ENCODE data around the gene RBM43.
"Not testable (repeated sequence)": the region's sequence is repeated elsewhere in the genome, so short reads cannot be mapped to it uniquely, and the experiment has no call there.

The RBM43 gene

GRCh38 chr2:151267537-151267936, 5.9 kb upstream of the RBM43 start:
- DNase-seq: no peak

- DNase-seq: no peak
Observed at GRCh38 chr2:151265991-151266390, 4.3 kb upstream of the RBM43 start.

GRCh38 chr2:151264157-151264825, 2.6 kb upstream of the RBM43 start:
- DNase-seq: no peak

DNA sequence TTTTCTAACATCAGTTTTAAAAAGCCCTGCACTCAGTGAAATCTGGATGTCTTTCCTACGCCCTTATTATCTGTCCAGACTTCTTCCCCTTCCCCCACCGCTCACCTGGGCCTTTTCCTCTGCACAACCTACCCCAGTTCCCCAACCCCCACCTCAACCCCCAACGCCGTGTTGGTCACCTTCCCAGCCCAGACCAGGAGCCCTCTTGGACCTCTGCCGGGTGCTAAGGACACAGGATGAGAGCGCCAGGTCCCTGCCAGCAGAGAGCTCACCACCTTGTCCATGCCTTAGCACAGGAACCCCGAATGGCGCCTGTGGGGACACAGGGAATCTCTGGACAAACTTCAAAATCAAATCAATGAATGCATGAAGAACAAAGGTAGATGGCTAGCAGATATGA, 966 bp upstream of the RBM43 start:
- DNase-seq: no peak

DNA sequence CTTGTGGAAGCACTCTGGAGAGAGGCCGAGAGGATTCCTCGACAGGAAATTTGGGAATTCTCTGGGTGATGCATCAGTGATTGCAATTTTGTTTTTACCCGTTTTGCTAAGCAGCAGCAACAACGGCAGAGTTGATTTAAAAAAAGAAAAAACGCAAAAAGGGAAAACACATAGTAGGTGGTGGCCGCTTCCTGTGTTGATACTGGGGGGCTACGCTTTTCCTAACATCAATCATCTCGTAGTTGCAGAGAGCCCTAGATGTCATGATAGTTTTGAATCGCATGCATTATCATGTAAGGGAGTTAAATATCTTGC, 271 bp upstream of the RBM43 start:
- DNase-seq: no peak

DNA sequence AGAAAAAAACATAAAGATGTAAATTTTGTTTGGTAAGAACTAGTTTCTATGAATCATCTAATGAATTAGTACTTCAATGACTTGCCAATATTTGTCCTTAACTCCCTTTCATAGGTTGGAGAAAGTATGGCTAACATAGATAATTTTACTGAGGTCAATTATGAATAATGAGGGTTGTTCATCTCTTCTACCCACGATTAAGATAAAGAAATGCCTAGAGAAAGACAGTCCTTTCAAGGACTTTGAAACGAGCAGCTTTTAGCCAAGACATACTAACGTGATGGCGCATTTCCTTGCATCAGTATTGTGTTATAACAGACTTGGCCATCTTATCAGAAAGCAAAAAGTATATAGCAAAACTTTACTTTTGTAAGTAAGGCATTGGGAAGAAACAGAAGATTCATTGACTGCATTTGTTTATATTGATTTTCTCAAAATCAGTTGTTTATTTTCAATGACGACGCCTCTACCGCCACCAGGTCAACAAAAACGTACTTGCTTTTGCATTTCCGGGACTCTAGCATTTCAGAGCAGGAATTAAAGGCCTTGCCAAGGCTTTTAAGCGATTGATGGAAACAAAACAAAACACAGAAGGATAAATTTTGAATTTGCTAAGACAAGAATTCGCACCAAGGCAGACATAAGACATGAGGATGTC, 961 bp downstream of the RBM43 start:
- DNase-seq: no peak

DNA sequence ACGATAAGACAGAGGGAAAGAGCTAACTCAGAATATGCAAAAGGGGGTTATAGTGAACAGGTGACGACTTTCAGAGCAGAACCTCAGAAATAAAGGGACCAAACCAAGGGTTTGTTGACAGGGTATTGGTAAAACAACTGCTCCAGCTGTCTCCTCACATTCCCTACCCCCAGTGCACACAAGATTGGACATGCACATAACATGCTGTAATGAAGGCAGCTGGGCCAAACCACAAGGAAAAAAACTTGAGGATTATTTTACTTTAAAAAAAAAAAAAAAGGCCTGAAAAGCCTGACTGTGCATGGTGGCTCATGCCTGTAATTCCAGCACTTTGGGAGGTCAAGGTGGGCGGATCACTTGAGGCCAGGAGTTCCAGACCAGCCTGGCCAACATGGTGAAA, 3.5 kb downstream of the RBM43 start:
- no peak for DNase-seq

DNA sequence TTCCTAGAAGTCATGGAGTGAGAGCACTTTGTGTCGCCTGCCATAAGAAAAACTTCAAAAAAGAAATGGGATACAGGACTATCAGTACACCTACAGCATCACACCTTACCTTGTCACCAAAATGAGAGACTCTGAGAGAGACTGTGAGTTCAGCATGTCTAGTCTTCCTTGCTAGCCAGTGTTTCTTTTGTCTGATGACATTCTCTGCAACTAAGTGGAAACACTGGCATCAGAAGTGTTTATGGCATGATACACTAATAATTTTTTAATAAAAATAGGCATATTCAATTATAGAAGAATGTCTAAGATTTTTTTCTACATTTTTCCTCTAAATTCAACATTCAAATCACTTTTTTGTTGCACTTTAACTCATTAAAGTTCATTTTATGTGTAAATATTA, 9.0 kb downstream of the RBM43 start:
- DNase-seq: no peak

DNA sequence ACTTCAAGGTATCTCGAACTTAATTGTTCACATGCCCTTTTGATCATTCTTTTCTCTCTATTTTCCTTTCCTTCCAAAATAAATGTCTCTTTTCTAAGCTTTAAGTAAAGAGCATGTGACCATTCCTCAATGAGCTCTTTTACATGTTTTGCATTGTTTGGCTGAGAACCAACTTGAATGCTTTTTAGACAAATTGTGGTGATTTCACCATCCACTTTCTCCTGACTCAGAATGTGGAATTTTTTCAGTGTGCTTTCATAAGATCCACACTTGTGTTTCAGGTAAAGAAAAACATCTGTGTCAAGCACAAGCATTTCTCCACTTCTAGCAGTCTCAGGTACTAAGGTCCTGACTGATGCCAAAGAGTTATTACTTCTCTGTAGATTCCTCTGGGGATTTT, 10.7 kb downstream of the RBM43 start:
- no peak for DNase-seq

GRCh38 chr2:151247432-151247831, 14.2 kb downstream of the RBM43 start:
- no peak for DNase-seq

DNA sequence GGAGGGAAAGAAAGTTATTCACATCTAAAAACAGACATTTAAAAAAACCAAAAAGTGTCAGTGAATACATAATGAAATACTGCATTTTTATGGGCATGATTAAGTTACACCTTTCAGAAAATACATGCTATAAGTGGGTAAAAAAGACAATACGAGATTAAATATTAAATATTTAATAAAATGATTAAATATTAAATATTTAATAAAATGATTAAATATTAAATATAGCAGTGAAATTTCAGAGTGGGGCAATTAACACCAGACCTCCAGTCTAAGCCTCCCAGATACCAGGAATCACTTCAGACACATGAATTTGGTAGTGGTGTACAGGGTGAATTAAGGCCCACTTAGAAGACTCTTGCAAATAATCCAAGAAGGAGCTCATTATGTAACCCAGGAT, 15.5 kb downstream of the RBM43 start:
- no peak for DNase-seq

- DNase-seq: no peak
Observed at GRCh38 chr2:151243468-151243867, 18.2 kb downstream of the RBM43 start.

DNA sequence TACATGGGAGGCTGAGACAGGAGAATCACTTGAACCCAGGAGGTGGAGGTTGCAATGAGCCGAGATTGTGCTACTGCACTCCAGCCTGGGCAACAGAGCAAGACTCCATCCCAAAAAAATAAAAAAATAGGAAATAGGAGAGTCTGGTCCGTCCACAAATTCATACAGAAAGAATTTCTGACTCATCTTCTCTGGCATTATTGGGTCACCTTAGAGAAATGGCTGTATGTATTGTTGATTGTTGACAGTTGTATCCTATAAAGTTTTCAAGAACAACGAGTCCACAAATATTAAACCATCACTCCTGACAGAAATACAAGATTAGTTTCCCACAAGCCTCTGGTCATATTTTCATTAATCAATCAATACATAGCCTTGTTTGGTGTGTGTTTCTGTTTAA, 20.4 kb downstream of the RBM43 start:
- DNase-seq: no peak

DNA sequence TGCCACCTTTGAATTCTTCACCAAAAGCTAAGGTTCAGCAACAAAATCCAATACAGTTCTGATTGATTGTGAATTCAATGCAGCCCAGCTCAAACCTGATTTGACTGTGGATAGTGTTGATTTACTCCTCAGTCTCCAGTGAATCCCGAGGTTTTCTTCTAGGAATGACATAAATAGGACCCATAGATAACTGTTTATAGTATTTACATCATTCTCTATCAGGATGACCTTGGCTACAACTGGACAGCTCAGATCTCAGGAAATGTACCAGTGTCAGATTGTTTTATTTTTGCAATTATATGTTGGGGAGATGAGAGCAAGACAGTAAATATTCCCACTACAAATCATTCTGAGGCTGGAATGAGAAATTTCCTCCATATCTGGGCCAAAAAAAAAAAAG, 21.2 kb downstream of the RBM43 start:
- no peak for DNase-seq

DNA sequence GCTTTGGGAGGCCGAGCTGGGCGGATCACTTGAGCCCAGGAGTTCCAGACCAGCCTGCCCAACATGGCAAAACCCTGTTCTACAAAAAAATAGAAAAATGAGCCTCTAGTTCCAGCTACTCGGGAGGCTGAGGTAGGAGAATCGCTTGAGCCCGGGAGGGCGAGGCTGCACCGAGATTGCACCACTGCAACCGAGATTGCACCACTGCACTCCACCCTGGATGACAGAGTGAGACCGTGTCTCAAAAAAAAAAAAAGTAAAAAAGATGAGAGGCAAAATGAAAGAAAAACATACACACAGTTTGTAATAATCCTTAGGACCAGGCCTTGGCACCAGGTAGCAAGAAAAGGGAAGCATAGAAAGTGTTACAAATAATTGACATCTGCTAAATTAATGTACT, 22.0 kb downstream of the RBM43 start:
- no peak for DNase-seq

- DNase-seq: peak; percentile 13 to 55
Observed at GRCh38 chr2:151238527-151239487, 22.9 kb downstream of the RBM43 start.

- no peak for DNase-seq
Observed at GRCh38 chr2:151237422-151238025, 24.1 kb downstream of the RBM43 start.

DNA sequence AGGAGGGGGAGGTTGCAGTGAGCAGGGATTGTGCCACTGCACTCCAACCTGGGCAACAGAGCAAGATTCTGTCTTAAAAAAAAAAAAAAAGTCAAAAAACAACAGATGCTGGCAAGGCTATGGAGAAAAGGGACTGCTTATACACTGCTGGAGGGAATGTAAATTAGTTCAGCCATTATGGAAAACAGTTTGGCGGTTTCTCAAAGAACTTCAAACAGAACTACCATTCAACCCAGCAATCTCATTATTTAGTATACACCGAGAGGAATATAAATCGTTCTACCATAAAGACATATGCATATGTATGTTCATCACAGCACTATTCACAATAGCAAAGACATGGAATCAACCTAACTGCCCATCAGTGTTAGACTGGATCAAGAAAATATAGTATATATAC, 27.9 kb downstream of the RBM43 start:
- not testable (repeated sequence) for DNase-seq

- DNase-seq: not testable (repeated sequence)
Observed at GRCh38 chr2:151233288-151233687, 28.4 kb downstream of the RBM43 start.

- no peak for DNase-seq
Observed at GRCh38 chr2:151230627-151231140, 31.0 kb downstream of the RBM43 start.

DNA sequence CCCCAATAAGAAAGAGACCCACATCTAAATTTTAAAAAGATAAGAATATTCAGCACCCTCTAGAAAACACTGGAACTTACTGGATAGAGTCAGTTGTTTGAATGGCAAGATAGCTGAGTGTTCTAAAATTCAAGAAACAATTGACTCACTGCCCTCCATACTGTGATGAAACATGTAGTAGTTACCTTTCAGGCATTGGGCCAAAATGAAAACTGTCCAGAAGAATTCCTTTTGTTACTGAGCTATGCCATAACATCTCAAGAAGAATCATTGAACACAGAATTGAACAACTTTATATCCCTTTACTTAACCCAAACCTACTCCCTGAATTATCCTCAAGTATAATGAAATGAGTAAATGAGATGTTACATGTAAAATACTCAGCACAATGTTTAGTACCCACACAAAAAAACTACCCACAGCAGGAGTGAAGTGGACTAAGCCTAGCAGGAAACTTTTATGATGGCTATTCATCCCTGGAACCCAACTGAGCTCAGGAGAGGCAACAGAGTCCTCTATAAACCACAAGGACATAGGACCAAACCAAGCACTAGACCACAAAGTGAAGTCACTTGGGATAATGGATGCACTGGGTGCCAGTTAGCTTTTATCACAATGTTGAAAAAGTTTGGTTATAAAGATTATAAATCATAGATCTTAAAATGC, 32.7 kb downstream of the RBM43 start:
- no peak for DNase-seq

GRCh38 chr2:151217343-151217742, 44.3 kb downstream of the RBM43 start:
- no peak for DNase-seq

- no peak for DNase-seq
Observed at GRCh38 chr2:151207100-151207499, 54.6 kb downstream of the RBM43 start.

Measured in NCI-H1930 (cell line).